ENCODE data around the gene TBC1D1.

TBC1D1 gene

GRCh38 chr4:38049545-38050170 is 158.8 kb downstream of the TBC1D1 start:
- no peak for DNase-seq (ENCODE audit: low read depth)

GRCh38 chr4:38050560-38051350 is 159.9 kb downstream of the TBC1D1 start:
- DNase-seq (ENCODE audit: low read depth): no peak

GRCh38 chr4:38055566-38055965 is 164.7 kb downstream of the TBC1D1 start:
- DNase-seq (ENCODE audit: low read depth): no peak

- no peak for DNase-seq (ENCODE audit: low read depth)
Measured at GRCh38 chr4:38056011-38056685, 165.3 kb downstream of the TBC1D1 start.

- no peak for DNase-seq (ENCODE audit: low read depth)
Measured at GRCh38 chr4:38058151-38058550, 167.3 kb downstream of the TBC1D1 start.

GRCh38 chr4:38060829-38061431 is 170.0 kb downstream of the TBC1D1 start:
- no peak for DNase-seq (ENCODE audit: low read depth)

GRCh38 chr4:38062088-38062775 is 171.3 kb downstream of the TBC1D1 start:
- peak; percentile 39 for DNase-seq (ENCODE audit: low read depth)

GRCh38 chr4:38062776-38063097 is 171.9 kb downstream of the TBC1D1 start:
- DNase-seq (ENCODE audit: low read depth): no peak

- DNase-seq (ENCODE audit: low read depth): no peak
Measured at GRCh38 chr4:38065176-38065575, 174.3 kb downstream of the TBC1D1 start.

- no peak for DNase-seq (ENCODE audit: low read depth)
Measured at GRCh38 chr4:38065900-38066299, 175.0 kb downstream of the TBC1D1 start.

GRCh38 chr4:38067499-38067898 is 176.6 kb downstream of the TBC1D1 start:
- DNase-seq (ENCODE audit: low read depth): no peak

GRCh38 chr4:38068107-38068506 is 177.2 kb downstream of the TBC1D1 start:
- no peak for DNase-seq (ENCODE audit: low read depth)

- no peak for DNase-seq (ENCODE audit: low read depth)
Measured at GRCh38 chr4:38069271-38069760, 178.4 kb downstream of the TBC1D1 start.

- DNase-seq (ENCODE audit: low read depth): no peak
Measured at GRCh38 chr4:38071801-38072431, 181.0 kb downstream of the TBC1D1 start.

GRCh38 chr4:38072578-38072977 is 181.7 kb downstream of the TBC1D1 start:
- DNase-seq (ENCODE audit: low read depth): no peak

GRCh38 chr4:38073596-38074234 is 182.8 kb downstream of the TBC1D1 start:
- no peak for DNase-seq (ENCODE audit: low read depth)

GRCh38 chr4:38075370-38076152 is 184.7 kb downstream of the TBC1D1 start:
- no peak for DNase-seq (ENCODE audit: low read depth)

GRCh38 chr4:38076153-38076669 is 185.3 kb downstream of the TBC1D1 start:
- DNase-seq (ENCODE audit: low read depth): no peak

GRCh38 chr4:38077791-38078489 is 187.1 kb downstream of the TBC1D1 start:
- no peak for DNase-seq (ENCODE audit: low read depth)
